Cardiac muscle cell (in vitro differentiated cells and primary cell): Measurements from ENCODE around the gene PACS2. TPM values are rescaled to one million over a fixed set of nuclear protein-coding genes. Genes with fewer than 3 reads are reported as not detected.

Experiments used
- DNase-seq, 2 donors: peaks; one replicate each; pipeline versions ENCODE4 v3.0.0 to v3.0.0-alpha.2; 2010 to 2017; ENCODE audit warnings: low read depth in 1 of 2, low spot score in 1 of 2
- H3K27ac ChIP-seq: fragments of 200-600 bp; sonication (generic); 2 replicates; pipeline ENCODE4 v1.5.1; 2016
- H3K27me3 ChIP-seq: fragments of 200-600 bp; sonication (generic); 2 replicates; pipeline ENCODE4 v1.6.0; 2016; ENCODE audit warnings: control low read depth
- H3K36me3 ChIP-seq: fragments of 200-600 bp; sonication (generic); 2 replicates; pipeline ENCODE4 v1.5.1; 2016; ENCODE audit warnings: control low read depth
- H3K4me1 ChIP-seq: fragments of 200-600 bp; sonication (generic); 2 replicates; pipeline ENCODE4 v1.8.1; 2017; ENCODE audit warnings: low read depth, mild to moderate bottlenecking, mixed run types
- H3K4me3 ChIP-seq: fragments of 200-600 bp; sonication (generic); 2 replicates; pipeline ENCODE4 v1.5.1; 2016; ENCODE audit warnings: mild to moderate bottlenecking
- H3K9me3 ChIP-seq: fragments of 200-600 bp; sonication (generic); 2 replicates; pipeline ENCODE4 v1.5.1; 2017; ENCODE audit warnings: low read depth, mild to moderate bottlenecking, control low read depth
- CTCF ChIP-seq: IDR thresholded peaks from 2 replicates; pipeline ENCODE4 v1.5.1; 2012; ENCODE audit warnings: low read depth, mild to moderate bottlenecking, low read length
- polyA plus RNA-seq: library from polyadenylated mRNA; unstranded; fragments of >200 nt; fragmentation: Nextera tagmentation; extraction: Ambion mirVana; gene quantifications from 2 replicates; pipeline ENCODE4 v1.2.1, GENCODE V29; 2016
- total RNA-seq: library from RNA; depleted of rRNA; stranded (reverse); fragments of >200 nt; gene quantifications from 2 replicates; pipeline ENCODE4 v1.2.3, GENCODE V29; 2016

The PACS2 gene
- total and polyA plus RNA-seq, 2 experiments from 2014 or later, result 66.1 to 144 TPM

- no peak for TF ChIP-seq CTCF
- no peaks in the 10 kb centered on the region for H3K27me3 ChIP-seq
- DNase-seq, result no peak
- H3K4me1 ChIP-seq, result peaks cover 46% of the 10 kb centered on the region
- H3K27ac ChIP-seq, result peak overlapping the region; percentile 39
- no peaks in the 10 kb centered on the region for H3K9me3 ChIP-seq
- no peaks in the 10 kb centered on the region for H3K36me3 ChIP-seq
- no peak overlapping the region for H3K4me3 ChIP-seq
Measured at GRCh38 chr14:105322791-105323556, 8.4 kb downstream of the PACS2 start.

- DNase-seq, result no peak
- Histone ChIP-seq H3K4me3 (no peak overlapping the region), H3K9me3 (no peaks in the 10 kb centered on the region), H3K4me1 (peaks cover 52% of the 10 kb centered on the region), H3K36me3 (no peaks in the 10 kb centered on the region), H3K27ac (peak overlapping the region; percentile 74), H3K27me3 (no peaks in the 10 kb centered on the region)
- TF ChIP-seq CTCF, result no peak
Measured at GRCh38 chr14:105323663-105324062, 9.1 kb downstream of the PACS2 start.

GRCh38 chr14:105324080-105324778 is 9.7 kb downstream of the PACS2 start:
- Histone ChIP-seq H3K27me3 (no peaks in the 10 kb centered on the region), H3K4me3 (no peak overlapping the region), H3K27ac (peak overlapping the region; percentile 74), H3K9me3 (no peaks in the 10 kb centered on the region), H3K36me3 (no peaks in the 10 kb centered on the region), H3K4me1 (peaks cover 55% of the 10 kb centered on the region)
- DNase-seq, result peak in 1 of 2 donors; percentile 87
- no peak for TF ChIP-seq CTCF

GRCh38 chr14:105324871-105325270 is 10.3 kb downstream of the PACS2 start:
- H3K9me3 ChIP-seq, result no peaks in the 10 kb centered on the region
- no peaks in the 10 kb centered on the region for H3K27me3 ChIP-seq
- TF ChIP-seq CTCF, result no peak
- H3K4me1 ChIP-seq, result peaks cover 55% of the 10 kb centered on the region
- H3K36me3 ChIP-seq, result no peaks in the 10 kb centered on the region
- no peak overlapping the region for H3K4me3 ChIP-seq
- peak overlapping the region; percentile 74 for H3K27ac ChIP-seq
- DNase-seq, result no peak

- TF ChIP-seq CTCF, result no peak
- no peaks in the 10 kb centered on the region for H3K9me3 ChIP-seq
- H3K4me1 ChIP-seq, result peaks cover 55% of the 10 kb centered on the region
- no peak overlapping the region for H3K4me3 ChIP-seq
- no peaks in the 10 kb centered on the region for H3K36me3 ChIP-seq
- H3K27me3 ChIP-seq, result no peaks in the 10 kb centered on the region
- peak overlapping the region; percentile 74 for H3K27ac ChIP-seq
- no peak for DNase-seq
Measured at GRCh38 chr14:105325303-105325702, 10.8 kb downstream of the PACS2 start.
